ENCODE measurements around the gene ARHGAP15. TPM values are rescaled to one million over a fixed set of nuclear protein-coding genes. Genes with fewer than 3 reads are reported as not detected.
A peak's percentile ranks its signal among the peaks of the same experiment; 100 is the strongest.

The ARHGAP15 gene
- total and polyA plus RNA-seq, 2 donors from 2014 or later = 5.7 to 23.1 TPM

DNA sequence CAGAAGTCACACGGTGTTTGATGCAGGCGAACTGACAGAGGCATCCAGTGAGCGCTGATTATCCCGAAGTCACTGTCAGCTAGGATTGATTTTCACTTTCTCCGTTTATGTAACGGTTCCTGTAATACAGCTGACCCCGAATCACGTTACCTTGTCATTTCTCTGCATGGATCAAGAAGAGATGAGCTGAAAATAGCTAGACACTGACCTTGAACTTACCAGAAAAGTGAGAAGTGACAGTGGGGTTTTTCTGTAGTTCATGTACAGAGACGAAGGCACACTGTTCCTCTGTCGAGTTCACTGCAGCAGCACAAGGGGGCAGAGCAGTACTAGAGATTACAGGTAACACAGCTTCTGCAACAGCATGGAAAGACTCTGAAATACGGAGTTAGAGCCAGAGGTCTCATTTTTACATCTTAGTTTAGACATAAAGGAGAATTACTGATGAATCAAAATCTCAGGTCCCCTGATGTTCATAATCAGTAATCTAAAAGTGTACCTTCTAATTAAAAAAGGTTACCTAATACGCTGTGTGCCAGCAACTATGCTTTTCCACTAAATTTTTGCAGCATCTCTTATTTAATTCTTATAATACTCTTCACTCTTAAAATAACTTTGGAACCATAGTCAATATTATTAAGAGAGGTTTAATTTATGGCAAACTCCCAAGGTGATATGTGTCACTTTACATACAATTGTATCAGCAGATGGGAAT is 33.1 kb downstream of the ARHGAP15 start:
- peak in 4 of 5 donors; percentile 45 to 69 (median 62) for DNase-seq
- TF ChIP-seq, protein P1, sequence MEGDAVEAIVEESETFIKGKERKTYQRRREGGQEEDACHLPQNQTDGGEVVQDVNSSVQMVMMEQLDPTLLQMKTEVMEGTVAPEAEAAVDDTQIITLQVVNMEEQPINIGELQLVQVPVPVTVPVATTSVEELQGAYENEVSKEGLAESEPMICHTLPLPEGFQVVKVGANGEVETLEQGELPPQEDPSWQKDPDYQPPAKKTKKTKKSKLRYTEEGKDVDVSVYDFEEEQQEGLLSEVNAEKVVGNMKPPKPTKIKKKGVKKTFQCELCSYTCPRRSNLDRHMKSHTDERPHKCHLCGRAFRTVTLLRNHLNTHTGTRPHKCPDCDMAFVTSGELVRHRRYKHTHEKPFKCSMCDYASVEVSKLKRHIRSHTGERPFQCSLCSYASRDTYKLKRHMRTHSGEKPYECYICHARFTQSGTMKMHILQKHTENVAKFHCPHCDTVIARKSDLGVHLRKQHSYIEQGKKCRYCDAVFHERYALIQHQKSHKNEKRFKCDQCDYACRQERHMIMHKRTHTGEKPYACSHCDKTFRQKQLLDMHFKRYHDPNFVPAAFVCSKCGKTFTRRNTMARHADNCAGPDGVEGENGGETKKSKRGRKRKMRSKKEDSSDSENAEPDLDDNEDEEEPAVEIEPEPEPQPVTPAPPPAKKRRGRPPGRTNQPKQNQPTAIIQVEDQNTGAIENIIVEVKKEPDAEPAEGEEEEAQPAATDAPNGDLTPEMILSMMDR (IDR thresholded peaks at IDR 0.05; ENCODE audit: borderline replicate concordance, extremely low read depth, insufficient read depth) = peak; percentile 60
- Histone ChIP-seq H3K4me3 (ENCODE audit: low read length in 3 of 3) (no peak overlapping the region), H3K36me3 (ENCODE audit: control insufficient read depth in 2 of 3, insufficient read depth in 3 of 3, low read length in 3 of 3) (no peaks in the 10 kb centered on the region), H3K27ac (ENCODE audit: low read depth in 2 of 2, low read length in 2 of 2) (no peak overlapping the region), H3K27me3 (ENCODE audit: control insufficient read depth, insufficient read depth, low read length) (no peaks in the 10 kb centered on the region), H3K9me3 (ENCODE audit: control insufficient read depth in 2 of 3, insufficient read depth in 1 of 3, low read length in 3 of 3) (no peaks in the 10 kb centered on the region), H3K4me1 (ENCODE audit: control insufficient read depth in 2 of 3, insufficient read depth in 2 of 3, low read depth in 1 of 3, low read length in 3 of 3) (no peaks in the 10 kb centered on the region), H3K9ac (ENCODE audit: low read length in 3 of 3) (no peak overlapping the region)
- no peak for FAIRE-seq
- intact Hi-C loops (cut with DNase I) = no loop called here

DNA sequence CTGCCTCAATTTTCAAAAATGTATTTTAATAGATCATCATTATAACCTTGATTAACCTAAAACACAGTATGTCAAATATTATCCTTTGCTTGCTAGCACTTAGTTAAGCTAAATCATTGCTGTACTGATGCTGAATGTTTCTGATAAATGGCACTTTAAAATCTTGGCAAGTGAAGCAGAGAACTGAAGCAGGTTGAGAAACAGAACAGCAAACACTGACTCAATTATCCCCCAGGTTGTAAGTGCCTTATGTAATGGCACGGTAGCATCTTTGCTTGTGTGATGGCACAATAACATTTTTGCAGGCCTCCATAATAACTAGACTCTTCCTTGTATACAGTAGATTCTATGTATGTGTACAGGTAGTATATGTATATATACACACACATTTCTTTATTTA is 33.8 kb downstream of the ARHGAP15 start:
- Histone ChIP-seq H3K27me3 (ENCODE audit: control insufficient read depth, insufficient read depth, low read length) (no peaks in the 10 kb centered on the region), H3K9ac (ENCODE audit: low read length in 3 of 3) (no peak overlapping the region), H3K4me1 (ENCODE audit: control insufficient read depth in 2 of 3, insufficient read depth in 2 of 3, low read depth in 1 of 3, low read length in 3 of 3) (no peaks in the 10 kb centered on the region), H3K4me3 (ENCODE audit: low read length in 3 of 3) (no peak overlapping the region), H3K9me3 (ENCODE audit: control insufficient read depth in 2 of 3, insufficient read depth in 1 of 3, low read length in 3 of 3) (no peaks in the 10 kb centered on the region), H3K36me3 (ENCODE audit: control insufficient read depth in 2 of 3, insufficient read depth in 3 of 3, low read length in 3 of 3) (no peaks in the 10 kb centered on the region), H3K27ac (ENCODE audit: low read depth in 2 of 2, low read length in 2 of 2) (no peak overlapping the region)
- TF ChIP-seq, protein P1 (IDR thresholded peaks at IDR 0.05; ENCODE audit: borderline replicate concordance, extremely low read depth, insufficient read depth) = no peak
- DNase-seq (no peak), FAIRE-seq (no peak)
- intact Hi-C loops (cut with DNase I) = no loop called here

DNA sequence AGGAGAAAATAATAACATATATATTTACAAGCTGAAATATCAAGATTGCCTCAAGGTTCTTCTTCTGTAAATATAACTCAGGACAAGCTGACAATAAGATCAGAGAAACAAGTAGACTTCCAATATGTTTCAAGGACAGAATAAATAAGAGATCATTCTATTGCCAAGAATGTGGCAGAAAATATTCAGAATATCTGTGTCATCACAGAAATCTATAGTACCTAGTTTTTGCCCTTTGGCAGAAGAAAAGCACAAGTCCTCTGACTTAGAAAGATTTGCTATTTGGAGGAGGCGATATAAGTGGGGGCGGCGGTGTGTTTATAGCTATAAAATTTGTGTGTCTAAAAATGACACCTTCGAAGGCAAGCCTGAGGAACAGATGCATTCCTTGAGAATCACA is 34.3 kb downstream of the ARHGAP15 start:
- no peak overlapping the region for H3K4me3 ChIP-seq (ENCODE audit: low read length in 3 of 3)
- no peaks in the 10 kb centered on the region for H3K9me3 ChIP-seq (ENCODE audit: control insufficient read depth in 2 of 3, insufficient read depth in 1 of 3, low read length in 3 of 3)
- H3K36me3 ChIP-seq (ENCODE audit: control insufficient read depth in 2 of 3, insufficient read depth in 3 of 3, low read length in 3 of 3) = no peaks in the 10 kb centered on the region
- FAIRE-seq (no peak), DNase-seq (no peak)
- intact Hi-C loops (cut with DNase I) = no loop called here
- H3K9ac ChIP-seq (ENCODE audit: low read length in 3 of 3) = no peak overlapping the region
- H3K27ac ChIP-seq (ENCODE audit: low read depth in 2 of 2, low read length in 2 of 2) = no peak overlapping the region
- H3K27me3 ChIP-seq (ENCODE audit: control insufficient read depth, insufficient read depth, low read length) = no peaks in the 10 kb centered on the region
- H3K4me1 ChIP-seq (ENCODE audit: control insufficient read depth in 2 of 3, insufficient read depth in 2 of 3, low read depth in 1 of 3, low read length in 3 of 3) = no peaks in the 10 kb centered on the region
- TF ChIP-seq, protein P1 (IDR thresholded peaks at IDR 0.05; ENCODE audit: borderline replicate concordance, extremely low read depth, insufficient read depth) = no peak

Measured in kidney (tissue), 14 donors.